Measurements from ENCODE around the gene RPL5. TPM values are rescaled to one million over a fixed set of nuclear protein-coding genes. Genes with fewer than 3 reads are reported as not detected.

Gene RPL5
- total RNA-seq, 4 donors from 2014 or later: 851 to 985 (median 913) TPM

DNA sequence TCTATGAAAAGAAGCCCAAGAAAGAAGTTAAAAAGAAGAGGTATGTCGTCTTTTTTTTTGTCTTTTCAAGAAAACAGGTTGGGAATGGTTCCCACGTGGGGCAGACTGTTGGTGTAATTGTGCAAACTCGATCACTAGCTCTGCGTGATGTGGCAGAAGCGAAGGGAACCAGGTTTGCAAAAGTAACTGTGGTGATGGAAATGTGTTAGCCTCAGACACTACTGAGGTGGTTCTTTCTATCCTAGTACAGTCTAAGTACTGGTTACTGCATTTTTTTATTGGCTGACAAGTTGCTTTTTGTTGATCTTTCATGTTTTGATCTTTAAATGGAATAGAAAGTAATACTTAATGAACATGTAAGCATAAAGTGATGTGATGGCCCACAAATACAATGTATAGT, 8.8 kb downstream of the RPL5 start:
- Histone ChIP-seq H3K4me3 (no peak overlapping the region), H3K36me3 (peaks cover 5 to 88% of the 10 kb centered on the region in 2 donors), H3K27ac (no peak overlapping the region), H3K27me3 (no peaks in the 10 kb centered on the region), H3K9me3 (no peaks in the 10 kb centered on the region), H3K4me1 (peaks cover 18 to 24% of the 10 kb centered on the region in 2 donors)
- TF ChIP-seq POLR2A (IDR thresholded peaks at IDR 0.05): no peak
- TF ChIP-seq, protein P1, sequence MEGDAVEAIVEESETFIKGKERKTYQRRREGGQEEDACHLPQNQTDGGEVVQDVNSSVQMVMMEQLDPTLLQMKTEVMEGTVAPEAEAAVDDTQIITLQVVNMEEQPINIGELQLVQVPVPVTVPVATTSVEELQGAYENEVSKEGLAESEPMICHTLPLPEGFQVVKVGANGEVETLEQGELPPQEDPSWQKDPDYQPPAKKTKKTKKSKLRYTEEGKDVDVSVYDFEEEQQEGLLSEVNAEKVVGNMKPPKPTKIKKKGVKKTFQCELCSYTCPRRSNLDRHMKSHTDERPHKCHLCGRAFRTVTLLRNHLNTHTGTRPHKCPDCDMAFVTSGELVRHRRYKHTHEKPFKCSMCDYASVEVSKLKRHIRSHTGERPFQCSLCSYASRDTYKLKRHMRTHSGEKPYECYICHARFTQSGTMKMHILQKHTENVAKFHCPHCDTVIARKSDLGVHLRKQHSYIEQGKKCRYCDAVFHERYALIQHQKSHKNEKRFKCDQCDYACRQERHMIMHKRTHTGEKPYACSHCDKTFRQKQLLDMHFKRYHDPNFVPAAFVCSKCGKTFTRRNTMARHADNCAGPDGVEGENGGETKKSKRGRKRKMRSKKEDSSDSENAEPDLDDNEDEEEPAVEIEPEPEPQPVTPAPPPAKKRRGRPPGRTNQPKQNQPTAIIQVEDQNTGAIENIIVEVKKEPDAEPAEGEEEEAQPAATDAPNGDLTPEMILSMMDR (IDR thresholded peaks at IDR 0.05 in 4 of 5, conservative IDR thresholded peaks at IDR 0.05 in 1 of 5): no peak
- DNase-seq (no peak), ATAC-seq (no peak)
- in situ Hi-C loops (cut with MboI; ENCODE audit: low sequenced_read_pairs in 4 of 4) (loop anchor here in 1 of 4 donors (25.0 kb wide), 1 partner anchor 347 kb away; the partner anchor contains the start of genes CCDC18 and TMED5), intact Hi-C loops (cut with DNase I; ENCODE audit: low total_unique reads) (no loop called here)

DNA sequence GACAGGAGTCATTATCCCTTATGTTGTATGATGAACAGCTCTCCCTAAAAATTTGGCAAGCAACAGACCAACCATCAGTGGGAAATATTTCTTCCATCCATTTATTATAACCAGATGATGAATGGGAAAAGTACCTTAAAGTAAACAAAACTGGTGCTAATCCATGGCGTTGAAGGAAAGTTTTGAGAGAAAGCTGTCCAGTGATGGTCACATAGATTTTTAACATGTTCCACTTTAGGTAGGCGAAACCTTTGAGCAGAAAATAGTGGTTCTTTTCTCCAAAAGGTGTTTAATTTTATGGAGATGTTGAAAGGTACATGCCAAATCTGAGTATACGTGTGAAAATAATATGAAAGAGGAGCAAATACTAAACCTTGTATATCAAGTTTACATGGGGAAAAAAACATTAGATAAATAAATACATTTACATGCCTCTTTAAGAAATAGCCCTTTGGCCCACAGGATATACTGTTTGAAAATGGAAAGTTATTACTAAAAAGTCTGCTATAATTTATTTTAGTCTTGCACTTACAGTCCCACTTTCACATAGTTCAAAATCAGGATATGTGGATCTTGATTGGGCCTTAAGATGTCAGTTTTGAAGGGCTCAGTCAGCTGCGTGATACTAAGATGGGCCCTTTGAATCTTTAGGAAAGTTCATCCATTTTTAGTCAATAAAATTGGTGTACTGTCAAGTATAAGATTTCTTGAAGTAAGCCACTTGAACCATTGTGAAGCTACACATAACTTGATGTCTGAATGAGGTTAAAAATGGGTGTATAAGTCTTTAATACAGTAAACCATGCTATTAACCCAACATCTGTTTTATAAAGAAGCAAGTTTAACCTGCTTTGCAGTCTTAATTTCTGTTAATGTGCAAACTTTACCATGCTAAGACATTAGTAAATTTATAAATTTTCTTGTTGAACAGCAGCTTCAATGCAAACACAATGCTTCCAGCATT, 10.5 kb downstream of the RPL5 start:
- in situ Hi-C loops (cut with MboI; ENCODE audit: low sequenced_read_pairs in 4 of 4) (loop anchor here in 1 of 4 donors (25.0 kb wide), 1 partner anchor 345 kb away; the partner anchor contains the start of genes CCDC18 and TMED5), intact Hi-C loops (cut with DNase I; ENCODE audit: low total_unique reads) (no loop called here)
- peaks cover 18 to 24% of the 10 kb centered on the region in 2 donors for H3K4me1 ChIP-seq
- ATAC-seq (no peak), DNase-seq (no peak)
- H3K36me3 ChIP-seq: peaks cover 5 to 71% of the 10 kb centered on the region in 2 donors
- H3K27ac ChIP-seq: no peak overlapping the region
- no peak overlapping the region for H3K4me3 ChIP-seq
- no peaks in the 10 kb centered on the region for H3K9me3 ChIP-seq
- H3K27me3 ChIP-seq: no peaks in the 10 kb centered on the region
- TF ChIP-seq POLR2A (IDR thresholded peaks at IDR 0.05): no peak
- TF ChIP-seq, protein P1 (IDR thresholded peaks at IDR 0.05 in 4 of 5, conservative IDR thresholded peaks at IDR 0.05 in 1 of 5): no peak

DNA sequence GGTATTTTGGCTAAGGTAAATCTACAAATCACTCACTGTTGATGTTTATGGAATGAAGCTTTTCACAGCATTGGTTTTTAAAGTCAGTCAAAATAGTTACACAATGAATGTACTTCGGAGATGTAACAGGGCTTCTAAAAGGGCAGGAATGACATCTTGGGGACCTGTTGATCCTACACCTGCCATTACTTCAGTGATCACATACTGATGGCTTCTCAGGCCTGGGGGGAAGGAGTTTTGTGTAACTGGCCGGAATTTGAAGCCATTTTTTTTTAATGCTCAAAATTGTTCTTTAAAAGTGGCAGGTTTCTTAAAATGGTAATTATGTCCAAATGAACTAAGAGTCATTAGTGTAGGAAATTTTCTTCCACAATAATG, 11.2 kb downstream of the RPL5 start:
- DNase-seq: no peak
- intact Hi-C loops (cut with DNase I; ENCODE audit: low total_unique reads): no loop called here
- no peak for ATAC-seq
- H3K4me1 ChIP-seq: peaks cover 15 to 20% of the 10 kb centered on the region in 2 donors
- in situ Hi-C loops (cut with MboI; ENCODE audit: low sequenced_read_pairs in 4 of 4): loop anchor here in 1 of 4 donors (25.0 kb wide), 1 partner anchor 344 kb away; the partner anchor contains the start of genes CCDC18 and TMED5
- H3K36me3 ChIP-seq: peaks cover 5 to 65% of the 10 kb centered on the region in 2 donors
- no peaks in the 10 kb centered on the region for H3K27me3 ChIP-seq
- no peaks in the 10 kb centered on the region for H3K9me3 ChIP-seq
- H3K27ac ChIP-seq: no peak overlapping the region
- TF ChIP-seq, protein P1 (IDR thresholded peaks at IDR 0.05 in 4 of 5, conservative IDR thresholded peaks at IDR 0.05 in 1 of 5): no peak
- TF ChIP-seq POLR2A (IDR thresholded peaks at IDR 0.05): no peak
- H3K4me3 ChIP-seq: no peak overlapping the region

DNA sequence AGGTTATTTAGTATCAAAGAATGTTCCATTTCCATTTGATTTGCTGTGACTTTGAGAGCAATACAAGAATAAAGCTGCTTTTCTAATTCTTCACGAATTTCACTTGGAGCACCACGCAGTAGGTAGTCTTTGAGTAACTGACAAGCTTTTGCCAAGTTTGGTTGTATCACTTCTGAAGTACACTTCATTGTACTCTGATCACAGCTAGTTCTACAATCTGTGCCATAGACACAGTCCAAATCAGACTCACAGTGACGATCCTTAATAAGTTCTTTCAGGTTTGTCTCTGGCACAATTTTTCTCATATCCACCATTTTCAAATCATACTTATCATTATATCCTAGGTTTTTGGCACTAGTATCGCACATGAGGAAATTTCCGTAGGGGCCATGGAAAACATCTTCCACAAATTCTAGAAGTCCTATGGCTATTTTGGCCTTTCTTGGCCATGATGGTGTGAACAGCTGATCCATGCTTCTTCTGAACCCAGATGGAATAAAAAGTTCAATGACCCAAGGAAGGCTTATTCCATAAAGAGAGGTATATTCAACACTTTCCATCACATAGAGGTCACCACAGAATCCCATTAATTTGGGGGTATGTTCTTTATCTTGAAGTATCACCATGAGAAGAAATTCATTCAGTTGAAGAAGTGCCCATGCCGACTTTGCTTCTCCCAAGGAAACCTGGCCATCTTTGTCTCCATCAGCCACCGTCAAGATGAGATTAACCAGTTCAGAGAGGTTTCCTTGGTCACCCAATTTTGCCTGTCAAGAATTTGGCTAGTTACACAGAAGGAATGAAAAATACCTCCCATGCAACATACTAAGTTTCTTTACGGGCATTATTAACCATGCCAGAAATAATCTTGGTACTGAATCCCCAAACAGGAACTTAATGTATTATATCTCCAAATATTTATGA, 11.9 kb downstream of the RPL5 start:
- TF ChIP-seq, protein P1 (IDR thresholded peaks at IDR 0.05 in 4 of 5, conservative IDR thresholded peaks at IDR 0.05 in 1 of 5): no peak
- no peak for TF ChIP-seq POLR2A (IDR thresholded peaks at IDR 0.05)
- intact Hi-C loops (cut with DNase I; ENCODE audit: low total_unique reads) (no loop called here), in situ Hi-C loops (cut with MboI; ENCODE audit: low sequenced_read_pairs in 4 of 4) (loop anchor here in 1 of 4 donors (25.0 kb wide), 1 partner anchor 344 kb away; the partner anchor contains the start of genes CCDC18 and TMED5)
- H3K27ac ChIP-seq: no peak overlapping the region
- no peaks in the 10 kb centered on the region for H3K9me3 ChIP-seq
- DNase-seq: no peak
- no peak for ATAC-seq
- H3K27me3 ChIP-seq: no peaks in the 10 kb centered on the region
- H3K36me3 ChIP-seq: peaks cover 5 to 58% of the 10 kb centered on the region in 2 donors
- H3K4me1 ChIP-seq: peaks cover 9 to 14% of the 10 kb centered on the region in 2 donors
- no peak overlapping the region for H3K4me3 ChIP-seq

All from gastrocnemius medialis (tissue), 4 donors.